ENCODE results near the gene REEP5. TPM values are rescaled to one million over a fixed set of nuclear protein-coding genes. Genes with fewer than 3 reads are reported as not detected.

REEP5 gene
- total RNA-seq, 1 experiment from 2014 or later: 50.5 TPM

DNA sequence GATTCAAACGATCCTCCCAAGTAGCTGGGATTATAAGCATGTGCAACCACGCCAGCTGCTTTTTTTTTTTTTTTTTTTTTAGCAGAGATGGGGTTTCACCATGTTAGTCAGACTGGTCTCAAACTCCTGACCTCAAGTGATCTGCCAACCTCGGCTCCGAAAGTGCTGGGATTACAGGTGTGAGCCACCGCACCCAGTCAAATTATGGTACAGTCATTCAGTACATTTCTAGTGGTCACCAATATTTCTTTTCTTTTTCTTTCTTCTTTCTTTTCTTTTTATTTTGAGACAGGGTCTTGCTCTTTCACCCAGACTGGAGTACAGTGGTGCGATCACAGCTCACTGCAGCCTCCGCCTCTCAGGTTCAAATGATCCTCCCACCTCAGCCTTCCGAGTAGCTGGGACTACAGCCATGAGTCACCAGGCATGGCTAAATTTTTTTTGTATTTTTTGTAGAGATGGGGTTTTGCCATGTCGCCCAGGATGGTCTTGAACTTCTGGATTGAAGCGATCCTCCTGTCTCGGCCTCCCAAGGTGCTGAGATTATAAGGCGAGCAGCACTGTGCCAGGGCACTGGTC is 29.2 kb upstream of the REEP5 start:
- Histone ChIP-seq H3K27me3 (replicated peaks; ENCODE audit: insufficient read depth, low read depth, low read length, poor library complexity) (no peaks in the 10 kb centered on the region), H3K9me3 (ENCODE audit: low read depth, low read length, poor library complexity, severe bottlenecking) (no peaks in the 10 kb centered on the region), H3K4me3 (ENCODE audit: low read depth, low read length, poor library complexity, severe bottlenecking) (no peak overlapping the region), H3K36me3 (ENCODE audit: insufficient read depth, low read length, poor library complexity, severe bottlenecking) (no peaks in the 10 kb centered on the region), H3K27ac (ENCODE audit: low read depth, low read length, poor library complexity, severe bottlenecking) (no peak overlapping the region), H3K4me1 (ENCODE audit: insufficient read depth, low read length, poor library complexity, severe bottlenecking) (no peaks in the 10 kb centered on the region)
- TF ChIP-seq EZH2 (IDR thresholded peaks at IDR 0.05; ENCODE audit: borderline replicate concordance, low read depth, low read length, poor library complexity, severe bottlenecking): no peak
- TF ChIP-seq, protein P1, sequence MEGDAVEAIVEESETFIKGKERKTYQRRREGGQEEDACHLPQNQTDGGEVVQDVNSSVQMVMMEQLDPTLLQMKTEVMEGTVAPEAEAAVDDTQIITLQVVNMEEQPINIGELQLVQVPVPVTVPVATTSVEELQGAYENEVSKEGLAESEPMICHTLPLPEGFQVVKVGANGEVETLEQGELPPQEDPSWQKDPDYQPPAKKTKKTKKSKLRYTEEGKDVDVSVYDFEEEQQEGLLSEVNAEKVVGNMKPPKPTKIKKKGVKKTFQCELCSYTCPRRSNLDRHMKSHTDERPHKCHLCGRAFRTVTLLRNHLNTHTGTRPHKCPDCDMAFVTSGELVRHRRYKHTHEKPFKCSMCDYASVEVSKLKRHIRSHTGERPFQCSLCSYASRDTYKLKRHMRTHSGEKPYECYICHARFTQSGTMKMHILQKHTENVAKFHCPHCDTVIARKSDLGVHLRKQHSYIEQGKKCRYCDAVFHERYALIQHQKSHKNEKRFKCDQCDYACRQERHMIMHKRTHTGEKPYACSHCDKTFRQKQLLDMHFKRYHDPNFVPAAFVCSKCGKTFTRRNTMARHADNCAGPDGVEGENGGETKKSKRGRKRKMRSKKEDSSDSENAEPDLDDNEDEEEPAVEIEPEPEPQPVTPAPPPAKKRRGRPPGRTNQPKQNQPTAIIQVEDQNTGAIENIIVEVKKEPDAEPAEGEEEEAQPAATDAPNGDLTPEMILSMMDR (conservative IDR thresholded peaks at IDR 0.05; ENCODE audit: low read depth, low read length): no peak
- no TSS peak for BruUV-seq (replicated peaks)
- ChIA-PET CTCF (no interaction called here), POLR2A (ENCODE audit: low non-redundant PET) (no interaction called here)
- no peak for DNase-seq (ENCODE audit: low spot score)
- intact Hi-C loops (cut with micrococcal nuclease; ENCODE audit: unreplicated experiment): no loop called here

DNA sequence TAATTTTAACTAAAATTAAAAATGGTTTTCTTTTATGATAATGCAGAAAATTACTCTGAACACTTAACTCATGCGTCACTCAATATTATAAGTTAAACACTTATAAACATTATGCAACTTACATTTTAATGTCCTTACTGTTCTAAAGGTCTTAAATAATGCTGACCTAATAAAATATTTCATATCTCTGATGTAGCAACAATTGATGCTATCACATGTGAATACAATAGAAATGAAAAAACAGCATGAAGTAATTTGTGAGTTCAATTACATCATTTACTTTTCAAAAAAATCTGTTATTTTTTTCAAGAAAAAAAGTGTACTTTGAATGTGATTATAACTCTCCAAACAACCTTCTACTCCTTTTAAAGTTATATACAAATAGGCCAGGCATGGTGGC is 26.4 kb upstream of the REEP5 start:
- no peak for DNase-seq (ENCODE audit: low spot score)
- ChIA-PET CTCF (interaction anchor here (0.7 kb wide), 1 partner anchor 18 kb away, joined by 4 read pairs; no protein-coding TSS in a partner anchor), POLR2A (ENCODE audit: low non-redundant PET) (no interaction called here)
- Histone ChIP-seq H3K4me3 (ENCODE audit: low read depth, low read length, poor library complexity, severe bottlenecking) (no peak overlapping the region), H3K27ac (ENCODE audit: low read depth, low read length, poor library complexity, severe bottlenecking) (no peak overlapping the region), H3K36me3 (ENCODE audit: insufficient read depth, low read length, poor library complexity, severe bottlenecking) (no peaks in the 10 kb centered on the region), H3K9me3 (ENCODE audit: low read depth, low read length, poor library complexity, severe bottlenecking) (no peaks in the 10 kb centered on the region), H3K27me3 (replicated peaks; ENCODE audit: insufficient read depth, low read depth, low read length, poor library complexity) (no peaks in the 10 kb centered on the region), H3K4me1 (ENCODE audit: insufficient read depth, low read length, poor library complexity, severe bottlenecking) (no peaks in the 10 kb centered on the region)
- no TSS peak for BruUV-seq (replicated peaks)
- TF ChIP-seq, protein P1 (conservative IDR thresholded peaks at IDR 0.05; ENCODE audit: low read depth, low read length): no peak
- no peak for TF ChIP-seq EZH2 (IDR thresholded peaks at IDR 0.05; ENCODE audit: borderline replicate concordance, low read depth, low read length, poor library complexity, severe bottlenecking)
- intact Hi-C loops (cut with micrococcal nuclease; ENCODE audit: unreplicated experiment): no loop called here

DNA sequence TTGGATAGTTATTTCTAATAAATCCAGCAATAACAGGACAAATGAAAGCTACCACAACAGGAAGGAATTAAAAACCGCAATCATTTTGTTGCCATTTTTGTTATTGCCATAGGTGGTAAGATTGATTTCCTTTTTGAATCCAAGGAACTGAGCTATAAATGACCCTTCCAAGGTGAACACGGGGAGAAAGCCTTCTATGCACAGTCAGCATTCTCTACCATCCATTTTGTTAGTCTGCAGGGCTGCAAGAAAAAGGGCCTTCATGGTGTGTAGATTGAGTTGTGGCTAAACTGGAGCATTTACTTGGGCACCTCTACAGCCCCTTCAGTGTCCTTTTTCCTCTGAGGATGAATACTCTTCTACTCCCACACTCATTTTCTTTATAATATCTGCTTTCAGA is 18.6 kb upstream of the REEP5 start:
- Histone ChIP-seq H3K9me3 (ENCODE audit: low read depth, low read length, poor library complexity, severe bottlenecking) (no peaks in the 10 kb centered on the region), H3K4me1 (ENCODE audit: insufficient read depth, low read length, poor library complexity, severe bottlenecking) (no peaks in the 10 kb centered on the region), H3K36me3 (ENCODE audit: insufficient read depth, low read length, poor library complexity, severe bottlenecking) (no peaks in the 10 kb centered on the region), H3K27me3 (replicated peaks; ENCODE audit: insufficient read depth, low read depth, low read length, poor library complexity) (no peaks in the 10 kb centered on the region), H3K27ac (ENCODE audit: low read depth, low read length, poor library complexity, severe bottlenecking) (no peak overlapping the region), H3K4me3 (ENCODE audit: low read depth, low read length, poor library complexity, severe bottlenecking) (no peak overlapping the region)
- CTCF ChIA-PET: no interaction called here
- no peak for TF ChIP-seq EZH2 (IDR thresholded peaks at IDR 0.05; ENCODE audit: borderline replicate concordance, low read depth, low read length, poor library complexity, severe bottlenecking)
- TF ChIP-seq, protein P1 (conservative IDR thresholded peaks at IDR 0.05; ENCODE audit: low read depth, low read length): no peak
- intact Hi-C loops (cut with micrococcal nuclease; ENCODE audit: unreplicated experiment): no loop called here
- DNase-seq (ENCODE audit: low spot score): no peak
- no TSS peak for BruUV-seq (replicated peaks)
- POLR2A ChIA-PET (ENCODE audit: low non-redundant PET): no interaction called here
